GM18520 (cell line): ENCODE data around the gene PRR29.

Source experiments
- ATAC-seq: cut with Tn5 transposase; IDR thresholded peaks from one replicate; pipeline ENCODE4 v1.9.1; 2021; ENCODE audit not compliant: unreplicated experiment

Gene PRR29

GRCh38 chr17:64039106-64039400 is 40.9 kb downstream of the PRR29 start:
- no peak for ATAC-seq

- ATAC-seq, result no peak
Measured at GRCh38 chr17:64040206-64040605, 42.1 kb downstream of the PRR29 start.

GRCh38 chr17:64041912-64042311 is 43.8 kb downstream of the PRR29 start:
- ATAC-seq, result no peak

GRCh38 chr17:64042700-64043485 is 44.7 kb downstream of the PRR29 start:
- ATAC-seq, result no peak

GRCh38 chr17:64045176-64045575 is 47.0 kb downstream of the PRR29 start:
- ATAC-seq, result no peak

GRCh38 chr17:64048805-64049204 is 50.7 kb downstream of the PRR29 start:
- no peak for ATAC-seq

- no peak for ATAC-seq
Measured at GRCh38 chr17:64051153-64051552, 53.0 kb downstream of the PRR29 start.

GRCh38 chr17:64053101-64053500 is 55.0 kb downstream of the PRR29 start:
- no peak for ATAC-seq
